Liver (tissue), 9 donors: ENCODE measurements around the gene LY6G6F. TPM values are rescaled to one million over a fixed set of nuclear protein-coding genes. Genes with fewer than 3 reads are reported as not detected.
A peak's percentile ranks its signal among the peaks of the same experiment; 100 is the strongest.

ENCODE experiments used
- DNase-seq: peaks from one replicate; pipeline ENCODE4 v3.0.0-alpha.2; 2017; ENCODE audit warnings: low spot score
- H3K27ac ChIP-seq, 2 donors: one replicate each; pipeline ENCODE4 v1.7.0; 2013; ENCODE audit warnings: inconsistent platforms in 2 of 2, low read length in 2 of 2, control low read depth in 1 of 2, low read depth in 1 of 2, mild to moderate bottlenecking in 1 of 2
- H3K27me3 ChIP-seq, 4 donors: one replicate each; pipeline versions ENCODE4 v1.6.1 to v1.7.0; 2013; ENCODE audit warnings: low read length in 3 of 4, inconsistent platforms in 1 of 4, mild to moderate bottlenecking in 1 of 4, moderate library complexity in 1 of 4; ENCODE audit not compliant: control insufficient read depth in 4 of 4, insufficient read depth in 4 of 4
- H3K36me3 ChIP-seq, 4 donors: one replicate each; pipeline versions ENCODE4 v1.6.1 to v1.7.0; 2013; ENCODE audit warnings: low read length in 3 of 4, mild to moderate bottlenecking in 3 of 4, low read depth in 1 of 4, moderate library complexity in 1 of 4; ENCODE audit not compliant: control insufficient read depth in 4 of 4, insufficient read depth in 3 of 4
- H3K4me1 ChIP-seq, 4 donors: one replicate each; pipeline versions ENCODE4 v1.6.1 to v1.7.0; 2013; ENCODE audit warnings: low read length in 3 of 4, mild to moderate bottlenecking in 3 of 4, moderate library complexity in 1 of 4; ENCODE audit not compliant: control insufficient read depth in 4 of 4, insufficient read depth in 4 of 4
- H3K4me3 ChIP-seq, 3 donors: one replicate each; pipeline versions ENCODE4 v1.6.1 to v1.7.0; 2013; ENCODE audit warnings: low read length in 3 of 3, control low read depth in 1 of 3, low read depth in 1 of 3, mild to moderate bottlenecking in 1 of 3
- H3K9ac ChIP-seq, 2 donors: one replicate each; pipeline ENCODE4 v1.7.0; 2013; ENCODE audit warnings: low read length in 2 of 2, mild to moderate bottlenecking in 2 of 2, moderate library complexity in 2 of 2, control low read depth in 1 of 2, low read depth in 1 of 2
- H3K9me3 ChIP-seq, 4 donors: one replicate each; pipeline versions ENCODE4 v1.6.1 to v1.7.0; 2013; ENCODE audit warnings: low read length in 3 of 4; ENCODE audit not compliant: control insufficient read depth in 4 of 4
- FOXA1 ChIP-seq: IDR thresholded peaks from 2 replicates; pipeline ENCODE4 v1.6.1; 2016; ENCODE audit warnings: antibody characterized with exemption
- GABPA ChIP-seq, 2 donors: IDR thresholded peaks in 1 of 2; conservative IDR thresholded peaks in 1 of 2; 2 replicates each; pipeline ENCODE4 v1.6.1; 2016; ENCODE audit warnings: antibody characterized with exemption in 2 of 2, mild to moderate bottlenecking in 1 of 2, moderate library complexity in 1 of 2
- HNF4A ChIP-seq, 2 donors: conservative IDR thresholded peaks; 2 replicates each; pipeline ENCODE4 v1.6.1; 2016; ENCODE audit warnings: antibody characterized with exemption in 2 of 2, mild to moderate bottlenecking in 2 of 2
- HNF4G ChIP-seq: IDR thresholded peaks from 2 replicates; pipeline ENCODE4 v1.6.1; 2016; ENCODE audit warnings: antibody characterized with exemption
- JUND ChIP-seq, 2 donors: IDR thresholded peaks; 2 replicates each; pipeline ENCODE4 v1.6.1; 2016; ENCODE audit warnings: antibody characterized with exemption in 2 of 2
- RXRA ChIP-seq, 2 donors: IDR thresholded peaks; 2 replicates each; pipeline ENCODE4 v1.6.1; 2017 to 2018; ENCODE audit warnings: antibody characterized with exemption in 2 of 2, mild to moderate bottlenecking in 1 of 2
- SP1 ChIP-seq: IDR thresholded peaks from 2 replicates; pipeline ENCODE4 v1.6.1; 2018; ENCODE audit warnings: antibody characterized with exemption, mild to moderate bottlenecking
- TAF1 ChIP-seq: conservative IDR thresholded peaks from 2 replicates; pipeline ENCODE4 v1.6.1; 2016; ENCODE audit warnings: antibody characterized with exemption, mild to moderate bottlenecking
- YY1 ChIP-seq: IDR thresholded peaks from 2 replicates; pipeline ENCODE4 v1.6.1; 2016; ENCODE audit warnings: antibody characterized with exemption, mild to moderate bottlenecking
- WGBS: extraction: QIAGEN DNeasy Blood & Tissue Kit; methylation state at CpG from one replicate; pipeline ENCODE4 v1.1.7; 2013; 5-methylcytosine and 5-hydroxymethylcytosine counted together
- polyA plus RNA-seq, 2 donors: library from polyadenylated mRNA; stranded (reverse) in 1 of 2; unstranded in 1 of 2; fragments of 200-250 nt in 1 of 2; fragments of >200 nt in 1 of 2; fragmentation: Nextera tagmentation in 1 of 2; extraction: Ambion mirVana in 1 of 2; gene quantifications; one replicate each; pipeline versions ENCODE4 v1.2.1 to v1.2.3, GENCODE V29; 2013 to 2015
- total RNA-seq, 2 donors: library from RNA; depleted of rRNA; stranded (reverse); fragments of >200 nt; gene quantifications; one replicate each; pipeline ENCODE4 v1.2.3, GENCODE V29; 2014
- TF ChIP-seq, protein P1 (sequence below): IDR thresholded peaks from 2 replicates; pipeline ENCODE4 v1.6.1; 2016; ENCODE audit warnings: antibody characterized with exemption, mild to moderate bottlenecking
- TF ChIP-seq, protein P2 (sequence below): fragments of 150-350 bp; IDR thresholded peaks from 2 replicates; pipeline ENCODE4 v1.5.1; 2017; ENCODE audit warnings: improper control_type of control experiment, low read depth, low read length; ENCODE audit not compliant: missing input control
- donor health status: healthy.
- donor health status: healthy.
- donor health status: healthy.
- donor health status: healthy.
- donor health status: healthy.

Gene LY6G6F
- total and polyA plus RNA-seq, 4 donors, result 0.08 to 3.2 TPM; not detected in 2

DNA sequence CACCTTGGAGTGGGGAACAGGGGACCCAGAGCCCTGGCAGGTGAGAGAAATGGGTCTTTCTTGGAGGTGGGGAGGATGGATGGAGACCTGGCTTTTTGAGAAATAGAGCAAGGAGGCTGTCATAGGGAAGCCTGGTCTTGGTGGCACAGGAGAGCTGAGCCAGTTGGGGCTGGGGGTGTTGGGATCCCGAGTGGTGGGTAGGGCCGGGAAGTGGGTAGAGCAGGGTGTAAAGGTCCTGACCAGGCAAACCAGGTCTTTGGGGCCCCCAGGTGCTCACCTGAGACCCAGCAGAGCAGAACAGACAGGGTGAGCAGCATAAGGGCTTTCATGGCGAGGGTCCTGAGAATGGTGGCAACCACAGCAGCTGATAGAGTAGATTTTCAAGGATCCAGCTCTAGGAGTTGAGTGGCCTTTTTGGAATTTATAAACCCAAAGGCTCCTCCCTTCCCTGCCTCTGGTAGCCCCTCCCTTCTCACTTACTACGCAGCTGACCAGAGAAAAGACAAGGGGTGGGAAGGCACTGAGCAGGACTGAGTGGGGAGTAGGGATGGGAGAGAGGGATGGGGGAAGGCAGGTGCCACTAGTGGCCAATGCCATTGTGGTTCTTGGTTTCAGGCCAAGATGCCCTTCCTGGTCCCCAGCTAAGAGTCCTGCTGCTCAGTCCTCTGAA is 14.8 kb downstream of the LY6G6F start, which contains the start of gene LY6G6C:
LY6G6C (minus strand) TSS at position 396 of the 670 bp plus-strand sequence; CDS start at position 329, 67 bp downstream.
- Histone ChIP-seq H3K9ac (peak within 1 kb of the TSS in 1 of 2 donors; percentile 1), H3K36me3 (peaks cover 0 to 5% (median 0%) of the 10 kb centered on the region in 4 donors), H3K4me1 (no peaks in the 10 kb centered on the region), H3K4me3 (no peak within 1 kb of the TSS), H3K27ac (no peak within 1 kb of the TSS), H3K9me3 (no peaks in the 10 kb centered on the region), H3K27me3 (no peaks in the 10 kb centered on the region)
- TF ChIP-seq YY1 (no peak), GABPA (IDR thresholded peaks at IDR 0.05 in 1 of 2, conservative IDR thresholded peaks at IDR 0.05 in 1 of 2) (no peak)
- TF ChIP-seq, protein P1, sequence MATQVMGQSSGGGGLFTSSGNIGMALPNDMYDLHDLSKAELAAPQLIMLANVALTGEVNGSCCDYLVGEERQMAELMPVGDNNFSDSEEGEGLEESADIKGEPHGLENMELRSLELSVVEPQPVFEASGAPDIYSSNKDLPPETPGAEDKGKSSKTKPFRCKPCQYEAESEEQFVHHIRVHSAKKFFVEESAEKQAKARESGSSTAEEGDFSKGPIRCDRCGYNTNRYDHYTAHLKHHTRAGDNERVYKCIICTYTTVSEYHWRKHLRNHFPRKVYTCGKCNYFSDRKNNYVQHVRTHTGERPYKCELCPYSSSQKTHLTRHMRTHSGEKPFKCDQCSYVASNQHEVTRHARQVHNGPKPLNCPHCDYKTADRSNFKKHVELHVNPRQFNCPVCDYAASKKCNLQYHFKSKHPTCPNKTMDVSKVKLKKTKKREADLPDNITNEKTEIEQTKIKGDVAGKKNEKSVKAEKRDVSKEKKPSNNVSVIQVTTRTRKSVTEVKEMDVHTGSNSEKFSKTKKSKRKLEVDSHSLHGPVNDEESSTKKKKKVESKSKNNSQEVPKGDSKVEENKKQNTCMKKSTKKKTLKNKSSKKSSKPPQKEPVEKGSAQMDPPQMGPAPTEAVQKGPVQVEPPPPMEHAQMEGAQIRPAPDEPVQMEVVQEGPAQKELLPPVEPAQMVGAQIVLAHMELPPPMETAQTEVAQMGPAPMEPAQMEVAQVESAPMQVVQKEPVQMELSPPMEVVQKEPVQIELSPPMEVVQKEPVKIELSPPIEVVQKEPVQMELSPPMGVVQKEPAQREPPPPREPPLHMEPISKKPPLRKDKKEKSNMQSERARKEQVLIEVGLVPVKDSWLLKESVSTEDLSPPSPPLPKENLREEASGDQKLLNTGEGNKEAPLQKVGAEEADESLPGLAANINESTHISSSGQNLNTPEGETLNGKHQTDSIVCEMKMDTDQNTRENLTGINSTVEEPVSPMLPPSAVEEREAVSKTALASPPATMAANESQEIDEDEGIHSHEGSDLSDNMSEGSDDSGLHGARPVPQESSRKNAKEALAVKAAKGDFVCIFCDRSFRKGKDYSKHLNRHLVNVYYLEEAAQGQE, result no peak
- DNase-seq, result no peak
- 86% methylated on average over 4 of the region's 4 CpGs for WGBS

DNA sequence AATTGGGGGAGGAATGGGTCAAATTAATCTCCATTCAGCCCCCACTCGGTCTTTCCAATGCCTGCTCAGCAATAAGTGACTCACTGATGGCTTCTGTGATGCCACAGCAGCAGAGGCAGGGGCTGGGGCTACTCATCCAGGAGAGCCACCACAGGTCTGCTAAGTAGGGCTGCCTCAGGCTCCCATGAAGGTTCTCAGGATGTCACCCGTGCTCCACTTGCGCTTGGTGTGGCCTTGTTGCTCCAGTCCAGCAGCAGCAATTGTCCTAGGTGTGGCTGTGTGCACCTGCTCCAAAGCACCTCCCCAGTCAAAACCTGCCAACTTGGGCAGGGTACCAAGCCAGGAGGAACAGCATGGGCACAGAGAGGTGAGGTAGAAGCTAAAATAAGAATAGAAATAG is 15.5 kb downstream of the LY6G6F start:
- H3K36me3 ChIP-seq, result peaks cover 0 to 8% (median under 1%) of the 10 kb centered on the region in 4 donors
- no peak overlapping the region for H3K27ac ChIP-seq
- no peak for DNase-seq
- H3K27me3 ChIP-seq, result no peaks in the 10 kb centered on the region
- no peaks in the 10 kb centered on the region for H3K9me3 ChIP-seq
- H3K9ac ChIP-seq, result no peak overlapping the region
- H3K4me1 ChIP-seq, result peaks cover 0 to 5% (median 1%) of the 10 kb centered on the region in 4 donors
- WGBS, result 92% methylated on average over 3 of the region's 3 CpGs
- no peak for TF ChIP-seq SP1
- TF ChIP-seq, protein P2, sequence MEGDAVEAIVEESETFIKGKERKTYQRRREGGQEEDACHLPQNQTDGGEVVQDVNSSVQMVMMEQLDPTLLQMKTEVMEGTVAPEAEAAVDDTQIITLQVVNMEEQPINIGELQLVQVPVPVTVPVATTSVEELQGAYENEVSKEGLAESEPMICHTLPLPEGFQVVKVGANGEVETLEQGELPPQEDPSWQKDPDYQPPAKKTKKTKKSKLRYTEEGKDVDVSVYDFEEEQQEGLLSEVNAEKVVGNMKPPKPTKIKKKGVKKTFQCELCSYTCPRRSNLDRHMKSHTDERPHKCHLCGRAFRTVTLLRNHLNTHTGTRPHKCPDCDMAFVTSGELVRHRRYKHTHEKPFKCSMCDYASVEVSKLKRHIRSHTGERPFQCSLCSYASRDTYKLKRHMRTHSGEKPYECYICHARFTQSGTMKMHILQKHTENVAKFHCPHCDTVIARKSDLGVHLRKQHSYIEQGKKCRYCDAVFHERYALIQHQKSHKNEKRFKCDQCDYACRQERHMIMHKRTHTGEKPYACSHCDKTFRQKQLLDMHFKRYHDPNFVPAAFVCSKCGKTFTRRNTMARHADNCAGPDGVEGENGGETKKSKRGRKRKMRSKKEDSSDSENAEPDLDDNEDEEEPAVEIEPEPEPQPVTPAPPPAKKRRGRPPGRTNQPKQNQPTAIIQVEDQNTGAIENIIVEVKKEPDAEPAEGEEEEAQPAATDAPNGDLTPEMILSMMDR, result no peak
- TF ChIP-seq TAF1, result no peak
- TF ChIP-seq JUND (IDR thresholded peaks at IDR 0.05), result no peak
- no peak for TF ChIP-seq FOXA1
- no peak overlapping the region for H3K4me3 ChIP-seq

DNA sequence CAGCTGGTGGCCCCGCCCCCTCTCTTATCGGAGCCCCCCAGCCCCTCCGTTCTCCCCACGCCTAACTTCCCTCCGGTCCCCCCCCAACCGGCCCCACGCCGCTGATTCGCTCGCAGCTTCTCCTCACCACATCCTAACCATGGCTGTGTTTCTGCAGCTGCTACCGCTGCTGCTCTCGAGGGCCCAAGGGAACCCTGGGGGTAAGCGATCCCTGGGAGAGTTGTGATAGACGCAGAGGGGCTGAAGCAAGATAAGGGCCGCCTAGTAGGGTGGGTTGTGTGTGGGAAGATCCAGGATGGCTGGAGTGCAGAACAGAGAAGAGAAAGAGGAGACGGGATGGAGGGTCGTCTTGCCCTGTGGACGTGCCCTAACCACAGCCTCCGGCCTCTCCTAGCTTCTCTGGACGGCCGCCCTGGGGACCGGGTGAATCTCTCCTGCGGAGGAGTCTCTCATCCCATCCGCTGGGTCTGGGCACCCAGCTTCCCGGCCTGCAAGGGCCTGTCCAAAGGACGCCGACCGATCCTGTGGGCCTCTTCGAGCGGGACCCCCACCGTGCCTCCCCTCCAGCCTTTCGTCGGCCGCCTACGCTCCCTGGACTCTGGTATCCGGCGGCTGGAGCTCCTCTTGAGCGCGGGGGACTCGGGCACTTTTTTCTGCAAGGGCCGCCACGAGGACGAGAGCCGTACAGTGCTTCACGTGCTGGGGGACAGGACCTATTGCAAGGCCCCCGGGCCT is 16.7 kb downstream of the LY6G6F start, which contains the start of gene MPIG6B:
MPIG6B (plus strand) TSS at position 129 of the 735 bp plus-strand sequence; CDS start at position 140, 11 bp downstream.
- no peak within 1 kb of the TSS for H3K27ac ChIP-seq
- DNase-seq, result no peak
- no peak for TF ChIP-seq SP1
- TF ChIP-seq HNF4A (conservative IDR thresholded peaks at IDR 0.05), result no peak
- no peak for TF ChIP-seq HNF4G
- TF ChIP-seq TAF1, result no peak
- TF ChIP-seq RXRA (IDR thresholded peaks at IDR 0.05), result no peak
- peaks cover 0 to 8% (median 2%) of the 10 kb centered on the region in 4 donors for H3K36me3 ChIP-seq
- H3K9ac ChIP-seq, result no peak within 1 kb of the TSS
- H3K4me1 ChIP-seq, result peaks cover 0 to 6% (median 1%) of the 10 kb centered on the region in 4 donors
- H3K4me3 ChIP-seq, result no peak within 1 kb of the TSS
- no peaks in the 10 kb centered on the region for H3K27me3 ChIP-seq
- no peaks in the 10 kb centered on the region for H3K9me3 ChIP-seq
- 85% methylated on average over 46 of the region's 46 CpGs for WGBS
